ENCODE measurements around the gene GABBR1.

The GABBR1 gene

DNA sequence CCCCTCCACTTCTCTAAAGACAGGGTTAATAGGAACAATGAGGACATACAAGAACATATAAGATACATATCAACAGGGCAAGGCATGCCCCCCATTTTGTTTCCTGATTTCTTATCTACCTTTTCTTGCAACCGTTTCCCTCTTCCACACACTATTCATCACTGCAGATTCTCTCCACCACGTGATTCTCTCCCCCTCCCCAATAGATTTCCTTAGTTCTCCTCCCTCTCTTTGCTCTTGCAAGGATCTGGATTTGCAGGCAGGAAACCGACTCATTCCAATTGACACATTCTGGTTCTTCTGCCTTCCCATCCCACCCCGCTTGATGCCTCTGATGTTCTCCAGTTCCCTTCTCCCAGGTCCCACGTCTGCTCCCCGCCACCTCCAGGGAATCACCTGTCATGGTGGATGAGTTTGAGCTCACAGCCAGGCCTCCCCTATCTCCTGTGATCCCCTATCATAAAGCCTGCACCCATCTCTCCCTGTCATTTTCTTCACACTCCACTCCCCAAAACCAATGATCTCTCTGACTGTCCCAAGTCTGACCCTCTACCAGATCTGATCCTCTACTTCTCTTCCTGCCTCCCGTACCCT, 7.5 kb downstream of the GABBR1 start:
- DNase-seq (ENCODE audit: insufficient read length, low spot score) (no peak), FAIRE-seq (no peak)

DNA sequence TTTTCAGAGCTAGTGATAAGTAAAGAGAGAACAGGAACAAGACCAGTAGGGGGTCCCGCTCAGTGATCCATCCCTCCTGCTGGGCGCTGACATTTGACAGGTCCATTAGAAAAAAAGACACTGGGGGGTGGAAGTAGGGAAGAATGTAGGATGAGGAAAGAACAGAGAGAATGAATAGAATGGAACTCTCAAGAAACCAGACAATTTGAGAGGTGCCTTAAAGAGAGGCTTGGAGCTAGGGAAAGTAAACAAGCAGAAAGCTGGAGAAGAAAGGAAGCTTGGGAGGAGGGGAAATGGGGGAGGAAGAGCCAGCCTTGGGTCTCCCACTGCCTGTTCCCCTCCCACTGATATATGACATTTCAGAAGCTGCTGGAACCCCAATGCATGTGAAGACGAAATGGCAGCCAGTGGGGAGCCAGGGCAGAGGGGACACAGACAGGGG, 8.4 kb downstream of the GABBR1 start:
- DNase-seq (ENCODE audit: insufficient read length, low spot score) (no peak), FAIRE-seq (no peak)

DNA sequence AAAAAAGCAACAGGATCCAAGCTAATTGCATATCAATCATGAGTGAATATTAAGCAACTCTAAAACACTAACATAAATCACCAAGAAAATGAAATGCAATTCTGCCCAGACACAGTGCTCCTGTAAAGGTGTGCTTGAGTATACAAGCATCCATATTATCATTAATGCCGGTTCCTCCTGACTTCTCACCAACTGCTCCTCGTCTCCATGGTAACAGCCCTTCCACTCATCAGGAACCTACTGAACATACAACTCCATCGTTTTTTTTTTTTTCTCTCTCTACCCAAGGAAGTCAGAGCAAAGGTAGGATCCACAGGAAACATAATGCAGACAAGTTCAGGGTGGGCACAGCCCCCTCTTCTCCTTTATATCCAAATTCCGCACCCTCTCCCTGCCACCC, 12.4 kb downstream of the GABBR1 start:
- FAIRE-seq (no peak), DNase-seq (ENCODE audit: insufficient read length, low spot score) (no peak)

DNA sequence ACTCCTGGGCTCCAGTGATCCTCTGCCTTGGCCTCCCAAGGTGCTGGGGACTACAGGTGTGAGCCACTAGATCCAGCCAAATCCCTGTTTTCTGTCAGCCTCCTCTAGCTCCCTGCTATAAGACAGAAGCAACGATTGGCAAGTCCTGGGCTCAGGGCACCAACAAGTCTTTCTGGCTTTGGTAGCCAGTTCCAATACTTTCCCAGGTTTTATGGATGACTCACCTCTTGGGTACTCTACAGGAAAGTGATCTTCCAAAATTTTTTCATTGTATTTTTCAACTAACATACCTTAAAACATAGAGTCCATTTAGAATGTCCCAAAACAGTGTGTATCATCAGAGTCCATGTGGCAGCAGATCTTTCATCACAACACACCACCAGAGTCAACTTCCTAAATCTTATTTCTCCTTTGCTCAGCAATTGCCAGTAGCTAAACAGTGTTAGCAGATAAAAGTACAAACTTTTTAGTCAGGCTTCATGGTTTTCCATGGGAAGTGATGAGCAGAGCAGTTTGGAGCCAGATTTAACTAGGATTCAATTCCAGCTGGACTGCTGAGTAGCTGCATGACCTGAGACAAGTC, 13.3 kb downstream of the GABBR1 start:
- no peak for DNase-seq (ENCODE audit: insufficient read length, low spot score)
- FAIRE-seq, result no peak

DNA sequence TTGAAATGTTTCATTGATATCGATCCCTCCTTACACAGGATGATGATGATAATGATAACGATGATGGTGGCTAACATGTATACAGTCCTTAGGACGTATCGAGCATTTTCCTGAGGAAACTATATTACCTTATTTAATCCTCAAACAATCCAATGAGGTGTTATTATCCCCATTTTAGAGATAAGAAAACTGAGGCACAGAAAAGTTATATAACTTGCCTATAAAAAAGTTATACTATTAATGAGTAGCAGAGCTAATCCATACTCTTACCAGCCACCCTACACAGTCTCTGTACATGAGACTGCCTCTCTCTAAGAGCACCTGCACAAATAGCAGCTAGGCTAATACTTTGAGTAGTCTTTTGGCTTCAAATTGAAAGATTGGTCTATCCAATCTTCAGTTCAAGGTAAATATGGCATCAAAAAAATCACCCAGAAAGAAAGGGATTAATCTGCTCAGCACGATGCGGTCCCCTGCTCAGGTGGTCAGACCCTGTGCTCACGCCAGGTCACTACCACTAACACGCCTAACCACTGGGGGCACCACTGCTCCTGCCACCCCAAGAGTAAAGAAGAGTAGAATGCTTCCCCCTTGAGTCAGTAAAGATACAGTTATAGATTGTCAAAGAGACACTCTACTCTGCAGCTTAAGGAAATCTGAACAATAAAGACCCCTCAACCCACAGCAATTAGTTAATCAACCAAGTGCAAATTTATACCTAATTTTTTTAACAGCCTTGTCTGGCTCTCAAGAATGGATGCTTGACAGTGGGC, 15.0 kb downstream of the GABBR1 start:
- DNase-seq (ENCODE audit: insufficient read length, low spot score), result no peak
- no peak for FAIRE-seq

DNA sequence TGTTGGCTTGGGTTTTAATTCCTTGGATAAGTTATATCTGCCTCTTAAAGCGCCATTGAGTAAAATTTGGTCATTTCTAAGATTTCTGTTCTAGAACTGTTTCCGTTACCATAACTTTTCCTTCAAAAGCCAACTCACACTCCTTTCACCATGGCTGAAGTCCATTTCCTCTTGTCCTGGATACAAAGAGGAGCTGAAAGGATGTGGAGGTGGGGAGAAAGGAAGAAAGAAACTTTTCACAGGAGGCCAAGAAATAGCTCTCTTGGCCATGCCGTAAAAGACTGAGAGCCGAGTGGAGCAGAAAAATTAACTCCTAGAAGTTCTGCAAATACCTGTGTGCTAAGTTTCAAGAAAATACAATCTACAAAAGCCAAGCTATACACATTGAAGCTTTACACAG, 21.6 kb downstream of the GABBR1 start:
- DNase-seq (ENCODE audit: insufficient read length, low spot score), result no peak
- no peak for FAIRE-seq

DNA sequence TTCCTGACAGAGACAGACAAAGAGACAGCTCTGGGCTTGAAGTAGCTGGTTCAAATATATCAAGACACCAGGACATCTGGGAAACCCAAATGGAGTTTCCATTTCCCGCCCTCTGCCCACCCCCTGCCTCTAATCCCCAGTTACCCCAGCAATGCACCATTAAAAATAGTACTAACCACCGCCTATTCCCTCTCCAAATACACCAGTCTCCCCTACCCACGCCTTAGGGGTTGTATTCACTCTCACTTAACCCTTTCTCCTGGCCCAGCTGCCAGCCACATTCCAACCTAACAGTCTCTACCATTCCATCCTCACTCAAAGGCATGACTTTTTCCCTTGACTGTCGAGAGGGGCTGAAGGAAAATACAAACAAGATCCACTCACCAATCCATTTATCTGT, 22.4 kb downstream of the GABBR1 start:
- FAIRE-seq, result no peak

DNA sequence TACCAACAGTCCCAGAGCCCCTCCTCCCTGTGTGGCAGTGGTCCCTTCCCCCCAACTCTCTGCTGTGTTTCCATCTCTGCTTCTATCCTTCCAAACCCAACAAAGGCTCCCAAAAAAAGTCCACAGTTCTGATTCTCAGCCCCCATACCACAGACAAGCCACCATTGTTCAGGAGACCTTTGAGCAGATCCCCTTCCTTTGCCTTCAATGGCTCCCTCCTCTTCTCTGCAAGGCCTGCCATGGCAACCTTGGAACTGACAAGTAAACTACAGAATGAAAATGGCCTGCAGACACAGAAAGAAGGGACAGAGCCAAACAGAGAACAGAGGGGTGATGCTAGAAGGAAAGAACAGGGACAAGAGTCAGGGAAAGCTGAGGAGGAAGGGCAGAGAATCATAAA, 24.9 kb downstream of the GABBR1 start:
- FAIRE-seq (no peak), DNase-seq (ENCODE audit: insufficient read length, low spot score) (no peak)

More for the DNA sequence above, 22.4 kb downstream of the GABBR1 start:
- DNase-seq (ENCODE audit: insufficient read length, low spot score), result no peak

DNA sequence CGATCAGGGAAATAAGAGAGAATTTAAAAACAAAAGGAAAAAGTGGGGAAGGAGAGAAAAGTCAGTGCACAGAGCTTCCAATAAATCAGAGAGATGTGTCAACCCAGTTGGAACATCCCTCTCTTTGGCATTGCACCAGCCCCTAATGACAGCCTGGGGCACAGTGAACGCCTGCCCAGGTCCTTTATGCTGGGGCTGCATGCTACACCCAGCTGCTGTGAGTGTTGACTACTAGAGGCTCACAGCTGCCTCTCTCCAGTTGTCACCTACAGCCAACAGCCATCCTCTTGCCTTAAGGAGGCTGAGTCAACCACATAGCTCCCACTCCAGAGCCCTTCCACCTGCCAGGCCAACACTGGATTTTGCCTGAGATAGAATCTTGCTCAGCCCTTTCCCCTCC, 29.1 kb downstream of the GABBR1 start:
- FAIRE-seq, result no peak
- no peak for DNase-seq (ENCODE audit: insufficient read length, low spot score)

DNA sequence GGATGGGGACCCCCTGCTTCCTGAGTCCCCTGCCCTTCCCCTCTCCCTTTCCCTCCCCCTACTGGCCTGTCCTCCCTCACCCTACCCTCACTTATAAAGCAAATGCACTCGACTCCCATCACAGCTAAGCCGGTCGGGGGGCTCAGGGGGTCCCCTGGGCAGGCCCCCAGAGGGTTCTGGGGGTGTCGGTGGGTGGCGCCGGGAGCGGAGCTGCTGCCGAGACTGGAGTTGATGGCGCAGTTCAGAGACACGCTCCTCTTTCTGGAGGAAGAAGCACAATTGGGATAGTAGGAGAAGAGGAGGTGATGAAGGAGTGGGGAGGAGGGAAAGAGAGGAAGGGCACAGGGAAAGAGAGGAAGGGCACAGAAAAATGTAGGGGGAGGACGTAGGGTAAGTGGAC, 29.5 kb downstream of the GABBR1 start:
- DNase-seq (ENCODE audit: insufficient read length, low spot score) (no peak), FAIRE-seq (no peak)

DNA sequence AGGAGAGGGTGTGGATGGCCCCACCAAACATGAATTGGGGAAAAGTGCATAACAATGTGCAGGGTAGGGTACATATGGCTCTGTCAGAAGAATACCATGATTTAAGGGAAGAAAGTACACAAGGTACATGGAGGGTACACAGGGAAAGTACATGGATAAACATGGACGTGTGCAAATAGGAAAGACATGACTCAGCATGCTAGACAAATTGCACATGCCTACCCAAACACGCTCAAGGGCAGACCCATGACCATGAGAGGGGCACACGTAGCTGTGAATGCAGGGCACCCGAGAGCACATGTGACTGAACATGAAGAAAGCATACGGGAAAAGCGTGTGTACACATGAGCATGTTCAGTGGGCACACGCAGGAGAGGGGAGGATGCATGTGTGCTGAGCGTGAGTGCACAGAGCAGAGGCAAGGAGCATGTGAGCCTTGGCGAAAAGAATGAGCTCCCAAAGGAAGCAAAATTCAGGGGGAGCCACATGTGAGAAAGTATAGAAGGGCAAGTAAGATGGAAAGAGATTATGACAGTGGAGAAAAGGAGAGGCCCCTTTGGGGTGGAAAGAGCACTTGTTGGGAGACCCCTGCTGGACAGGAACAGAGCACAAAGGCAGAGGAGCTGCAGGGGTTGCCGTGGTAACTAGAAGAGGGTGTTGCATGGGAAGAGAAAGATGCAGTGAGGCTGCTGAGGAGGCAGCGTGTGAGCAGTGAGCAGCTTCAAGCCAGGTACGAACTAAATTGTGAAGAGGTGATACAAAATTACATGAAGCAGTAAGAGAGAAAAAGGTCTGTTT, 30.2 kb downstream of the GABBR1 start:
- FAIRE-seq (no peak), DNase-seq (ENCODE audit: insufficient read length, low spot score) (no peak)

DNA sequence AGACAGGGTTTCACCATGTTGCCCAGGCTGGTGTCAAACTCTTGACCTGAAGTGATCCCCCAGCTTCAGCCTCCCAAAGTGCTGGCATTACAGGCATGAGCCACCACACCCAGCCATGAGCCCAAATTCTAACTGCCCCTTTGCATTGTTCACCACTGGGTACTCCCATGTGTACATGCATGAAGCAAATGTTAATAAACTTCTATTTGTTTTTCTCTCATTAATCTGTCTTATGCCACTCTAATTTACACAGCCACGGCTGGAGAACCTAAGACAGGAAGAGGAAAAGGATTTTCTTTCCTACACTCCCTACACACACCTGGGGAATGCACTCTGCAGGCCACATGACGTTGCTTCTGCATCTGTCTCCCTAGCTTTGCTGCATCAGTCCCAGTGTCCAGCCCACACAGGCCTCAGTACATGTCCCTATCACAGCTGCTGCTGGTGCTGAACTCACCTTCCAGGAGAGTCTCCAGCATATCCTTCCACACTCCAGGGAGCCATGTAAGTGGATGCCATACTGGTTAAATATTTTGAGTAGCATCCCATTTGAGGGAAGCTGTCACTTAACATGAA, 34.7 kb downstream of the GABBR1 start:
- no peak for FAIRE-seq

DNA sequence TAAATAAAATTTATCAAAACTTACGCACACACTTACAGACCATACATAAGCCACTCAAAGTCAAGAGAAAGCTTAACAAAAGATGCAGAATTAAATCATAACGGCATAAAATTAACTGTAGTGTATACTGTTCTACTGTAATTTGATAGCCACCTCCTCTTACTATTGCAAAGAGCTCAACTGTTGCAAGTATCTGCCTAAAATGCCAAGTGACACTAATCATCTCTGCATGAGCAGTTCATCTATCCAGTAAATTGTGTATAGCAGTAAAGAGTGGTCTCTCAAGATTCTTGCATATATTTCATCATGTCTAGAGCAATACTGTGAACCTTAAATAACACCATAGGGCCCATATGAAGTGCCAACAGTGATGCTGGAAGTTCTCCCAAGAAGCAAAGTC, 35.8 kb downstream of the GABBR1 start:
- DNase-seq (ENCODE audit: insufficient read length, low spot score), result no peak
- FAIRE-seq, result no peak

More for the DNA sequence above, 34.7 kb downstream of the GABBR1 start:
- no peak for DNase-seq (ENCODE audit: insufficient read length, low spot score)

DNA sequence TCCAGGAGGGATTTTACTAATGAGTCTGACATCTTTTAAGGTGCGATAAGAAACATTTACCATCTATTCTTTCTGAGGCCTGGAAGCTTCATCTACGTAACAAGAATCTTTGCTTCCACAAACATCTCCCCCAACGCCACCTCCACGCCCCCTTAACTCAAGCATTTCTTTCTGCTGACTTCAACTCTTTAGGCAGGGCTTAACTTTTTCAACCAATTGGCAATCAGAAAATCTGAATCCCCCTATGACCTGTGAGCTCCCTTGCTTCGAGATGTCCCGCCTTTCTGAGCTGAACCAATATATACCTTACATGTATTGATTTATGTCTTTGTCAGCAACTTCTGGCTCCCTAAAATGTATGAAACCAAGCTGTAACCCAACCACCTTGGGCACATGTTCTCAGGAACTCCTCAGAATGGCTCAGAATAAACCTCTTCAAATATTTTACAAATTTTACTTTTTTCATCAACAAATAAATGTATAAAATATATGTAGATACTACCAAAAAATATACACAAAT, 36.5 kb downstream of the GABBR1 start:
- FAIRE-seq, result no peak
- DNase-seq (ENCODE audit: insufficient read length, low spot score), result no peak

DNA sequence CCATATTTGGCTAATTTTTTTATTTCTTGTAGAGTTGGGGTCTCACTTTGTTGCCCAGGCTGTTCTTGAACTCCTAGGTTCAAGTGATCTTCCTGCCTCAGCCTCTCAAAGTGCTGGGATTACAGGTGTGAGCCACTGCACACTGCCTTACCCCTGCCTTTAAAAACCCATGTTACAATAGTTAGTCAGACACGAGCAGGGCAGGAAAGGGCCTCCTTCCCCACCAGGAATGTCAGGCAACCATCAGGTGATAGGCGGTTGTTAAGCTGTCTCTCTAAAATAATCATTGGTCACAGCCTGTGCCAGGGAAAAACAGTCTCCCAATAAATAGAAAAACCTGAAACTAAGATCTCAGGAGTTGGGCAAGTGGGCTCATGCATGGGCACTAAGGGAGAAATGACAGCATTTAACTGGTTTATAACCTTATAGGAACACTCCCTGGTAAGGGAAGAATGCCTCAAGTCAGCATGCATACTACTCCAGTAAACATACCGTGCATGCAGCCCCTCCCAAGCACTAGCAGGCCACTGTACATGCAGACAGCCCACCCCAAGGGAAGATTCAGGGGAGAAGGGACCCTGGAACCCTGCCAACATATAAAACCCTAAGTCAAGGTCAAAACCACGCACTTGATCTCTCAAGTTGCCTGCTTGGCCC, 39.7 kb downstream of the GABBR1 start:
- no peak for DNase-seq (ENCODE audit: insufficient read length, low spot score)
- no peak for FAIRE-seq

DNA sequence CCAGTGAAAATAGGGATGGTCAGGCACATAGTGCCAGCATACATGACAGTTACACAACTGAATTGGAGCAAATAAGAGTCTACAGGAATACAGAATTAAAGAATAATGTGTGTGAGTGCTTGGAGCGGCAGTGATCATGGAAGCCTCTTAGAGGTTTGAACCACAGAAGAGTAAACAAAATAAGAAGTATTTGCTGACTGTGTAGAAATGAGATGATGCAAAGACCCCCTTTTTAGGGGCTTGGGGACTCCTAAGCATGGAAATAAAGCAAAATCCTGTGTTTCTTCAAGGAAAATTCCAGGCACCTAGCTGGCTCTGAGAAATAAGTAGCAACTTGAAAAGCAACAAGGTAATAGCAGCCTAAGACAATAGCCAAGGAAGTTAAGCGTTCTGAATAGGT, 41.3 kb downstream of the GABBR1 start:
- FAIRE-seq, result no peak
- no peak for DNase-seq (ENCODE audit: insufficient read length, low spot score)

DNA sequence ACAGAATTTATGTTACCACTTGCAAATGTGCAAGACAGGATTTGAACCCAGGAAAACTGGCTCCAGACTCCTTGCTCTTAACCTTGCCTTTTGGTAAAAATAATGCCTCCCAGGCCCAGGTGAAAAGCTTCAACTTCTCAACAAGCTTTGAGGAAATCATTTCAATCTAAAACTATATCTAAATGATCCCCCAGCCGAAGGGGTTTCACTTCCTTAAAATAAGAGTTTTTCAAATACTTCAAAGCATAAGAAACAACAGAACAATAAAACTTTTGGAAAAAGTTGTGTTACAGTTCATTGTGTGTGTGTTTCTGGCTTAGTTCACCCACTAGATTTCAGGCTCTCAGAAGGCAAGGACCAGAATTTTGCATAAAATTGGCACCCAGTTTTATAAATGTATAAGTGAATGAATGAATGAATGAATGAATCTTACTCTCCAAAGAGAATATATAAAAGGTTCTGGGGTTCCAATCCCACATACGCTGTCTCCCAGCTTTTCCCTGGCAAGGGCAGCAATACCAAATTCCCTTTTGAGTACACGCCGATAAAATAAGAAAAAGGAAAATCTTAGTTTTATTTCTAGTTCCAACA, 42.7 kb downstream of the GABBR1 start:
- no peak for DNase-seq (ENCODE audit: insufficient read length, low spot score)
- FAIRE-seq, result no peak

DNA sequence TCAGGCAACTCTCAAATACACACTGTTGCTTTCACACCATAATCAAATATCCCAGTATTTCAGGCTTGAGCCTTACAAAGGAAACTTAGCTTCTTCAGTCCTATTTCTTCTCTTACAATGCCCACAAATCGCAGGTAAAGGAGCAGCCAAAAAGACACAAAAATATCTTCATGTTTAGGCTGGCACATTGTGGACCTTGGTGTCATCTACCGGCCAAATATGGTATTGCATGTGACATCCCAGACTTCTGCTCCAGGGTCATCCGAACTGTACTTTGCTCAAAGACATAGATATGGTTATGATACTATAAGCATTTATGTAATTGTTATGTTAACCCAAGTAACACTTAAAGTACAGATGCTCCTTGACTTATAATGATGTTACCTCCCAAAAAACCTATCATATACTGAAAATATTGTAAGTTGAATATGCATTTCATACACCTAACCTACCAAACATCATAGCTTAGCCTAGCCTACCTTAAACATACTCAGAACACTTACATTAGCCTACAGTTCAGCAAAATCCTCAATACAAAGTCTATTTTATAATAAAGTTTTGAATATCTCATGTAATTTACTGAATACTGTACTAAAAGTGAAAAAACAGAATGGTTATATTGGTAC, 43.4 kb downstream of the GABBR1 start:
- DNase-seq (ENCODE audit: insufficient read length, low spot score), result peak; percentile 46

DNA sequence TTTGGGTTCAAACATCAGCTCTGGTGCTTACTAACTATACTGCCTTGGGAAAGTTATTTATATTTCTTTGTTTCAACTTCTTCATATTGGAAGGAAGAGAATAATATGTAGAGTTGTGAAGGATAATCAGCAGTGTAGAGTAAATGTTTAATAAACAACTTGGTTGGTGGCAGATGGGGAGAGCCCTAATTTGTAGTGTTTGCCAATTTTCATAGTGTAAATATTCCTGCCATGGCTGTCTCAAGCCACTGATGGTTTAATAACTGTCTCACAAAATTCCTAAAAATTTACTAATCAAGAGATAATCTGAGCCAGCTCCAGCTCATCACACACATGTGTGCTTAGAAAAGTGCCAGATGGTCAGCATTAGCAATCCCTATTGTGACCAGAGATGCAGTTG, 48.2 kb downstream of the GABBR1 start, which contains the start of gene OR2H2:
OR2H2 (plus strand) TSS at position 301 of the 400 bp plus-strand sequence. CDS start 2,824 bp downstream, outside the sequence.
- FAIRE-seq (no peak), DNase-seq (ENCODE audit: insufficient read length, low spot score) (no peak)

More for the DNA sequence above, 43.4 kb downstream of the GABBR1 start:
- peak; percentile 77 for FAIRE-seq

Measured in GM19239 (cell line).